Common myeloid progenitor, CD34-positive (primary cell): ENCODE results near the gene BARX1.

Experiments
- CTCF ChIA-PET: fragments of 350-600 bp; sonication (Branson Sonifier 250); formaldehyde crosslinking; loops from one replicate; lab custom pipeline; 2021; ENCODE audit warnings: antibody characterized with exemption; lab: Charles Lee
- POLR2A ChIA-PET: fragments of 350-600 bp; sonication (Branson Sonifier 250); formaldehyde crosslinking; loops from one replicate; lab custom pipeline; 2021; ENCODE audit warnings: antibody characterized with exemption; lab: Charles Lee
- DNase-seq, 3 donors: peaks; one replicate each; pipeline versions ENCODE4 v3.0.0 to v3.0.0-alpha.2; 2013
- H3K27ac ChIP-seq, 2 experiments: 1 replicate in 1 of 2; 2 replicates in 1 of 2; pipeline ENCODE4 v1.7.0; 2013; ENCODE audit warnings: inconsistent platforms in 2 of 2, low read length in 2 of 2, mild to moderate bottlenecking in 2 of 2, low read depth in 1 of 2, moderate library complexity in 1 of 2; ENCODE audit not compliant: severe bottlenecking in 2 of 2, insufficient read depth in 1 of 2, poor library complexity in 1 of 2
- H3K27me3 ChIP-seq, 5 experiments: replicated peaks in 2 of 5; 1 replicate in 3 of 5; 2 replicates in 2 of 5; pipeline versions ENCODE4 v1.6.1 to v1.7.0; 2013; ENCODE audit warnings: low read length in 4 of 5, mild to moderate bottlenecking in 2 of 5, moderate library complexity in 2 of 5, inconsistent platforms in 1 of 5; ENCODE audit not compliant: insufficient read depth in 5 of 5, control insufficient read depth in 4 of 5
- H3K36me3 ChIP-seq, 4 experiments: 1 replicate in 2 of 4; 2 replicates in 2 of 4; pipeline versions ENCODE4 v1.6.1 to v1.7.0; 2013; ENCODE audit warnings: low read length in 3 of 4, control low read depth in 1 of 4, mild to moderate bottlenecking in 1 of 4; ENCODE audit not compliant: control insufficient read depth in 4 of 4, insufficient read depth in 4 of 4
- H3K4me1 ChIP-seq, 4 experiments: 1 replicate in 3 of 4; 2 replicates in 1 of 4; pipeline versions ENCODE4 v1.6.1 to v1.7.1; 2013; ENCODE audit warnings: low read length in 3 of 4, mild to moderate bottlenecking in 3 of 4, control low read depth in 1 of 4, inconsistent platforms in 1 of 4, moderate library complexity in 1 of 4; ENCODE audit not compliant: control insufficient read depth in 4 of 4, insufficient read depth in 4 of 4; ENCODE audit errors: control extremely low read depth in 1 of 4
- H3K4me3 ChIP-seq, 7 experiments: 1 replicate in 4 of 7; 2 replicates in 3 of 7; pipeline versions ENCODE4 v1.5.1 to v1.7.0; 2013; ENCODE audit warnings: mild to moderate bottlenecking in 7 of 7, low read length in 6 of 7, moderate library complexity in 6 of 7, inconsistent platforms in 2 of 7, low read depth in 2 of 7, control low read depth in 1 of 7; ENCODE audit not compliant: insufficient read depth in 4 of 7, control insufficient read depth in 1 of 7; ENCODE audit errors: extremely low read depth in 1 of 7
- H3K9me3 ChIP-seq, 5 experiments: 1 replicate in 4 of 5; 2 replicates in 1 of 5; pipeline versions ENCODE4 v1.6.1 to v1.7.1; 2013; ENCODE audit warnings: low read length in 4 of 5, mild to moderate bottlenecking in 2 of 5, inconsistent platforms in 1 of 5, low read depth in 1 of 5, moderate library complexity in 1 of 5; ENCODE audit not compliant: control insufficient read depth in 4 of 5, insufficient read depth in 2 of 5; ENCODE audit errors: control extremely low read depth in 1 of 5
- WGBS: methylation state at CpG from one replicate; pipeline ENCODE4 v1.1.5; 2013; ENCODE audit not compliant: insufficient coverage; 5-methylcytosine and 5-hydroxymethylcytosine counted together

Gene BARX1

DNA sequence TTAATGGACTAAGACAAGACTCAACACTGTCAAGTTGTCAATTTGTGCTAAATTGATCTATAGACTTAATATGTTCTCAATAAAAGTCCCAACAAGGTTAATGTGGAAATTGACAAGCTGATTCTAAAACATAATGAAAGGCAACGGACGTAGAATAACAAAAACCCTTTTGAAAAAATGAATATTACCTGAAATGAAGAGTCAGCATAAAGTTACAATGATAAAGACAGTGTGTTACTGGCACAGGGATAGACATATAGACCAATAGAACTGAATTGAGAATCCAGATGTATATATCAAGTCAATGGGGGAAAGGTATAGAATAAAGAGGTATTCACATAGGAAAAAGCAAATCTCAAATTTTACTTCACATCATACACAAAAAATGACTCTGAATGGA, 37.7 kb upstream of the BARX1 start:
- H3K27ac ChIP-seq = no peak overlapping the region
- no peak for DNase-seq
- H3K4me3 ChIP-seq = no peak overlapping the region
- POLR2A ChIA-PET = no interaction called here
- H3K9me3 ChIP-seq = peaks cover 2 to 20% (median 7%) of the 10 kb centered on the region in 5 experiments
- H3K4me1 ChIP-seq = no peaks in the 10 kb centered on the region
- H3K27me3 ChIP-seq = peaks cover 0 to 7% (median 2%) of the 10 kb centered on the region in 5 experiments
- WGBS = no CpG with 5 or more reads among the region's 2 CpGs
- CTCF ChIA-PET = no interaction called here
- no peaks in the 10 kb centered on the region for H3K36me3 ChIP-seq

DNA sequence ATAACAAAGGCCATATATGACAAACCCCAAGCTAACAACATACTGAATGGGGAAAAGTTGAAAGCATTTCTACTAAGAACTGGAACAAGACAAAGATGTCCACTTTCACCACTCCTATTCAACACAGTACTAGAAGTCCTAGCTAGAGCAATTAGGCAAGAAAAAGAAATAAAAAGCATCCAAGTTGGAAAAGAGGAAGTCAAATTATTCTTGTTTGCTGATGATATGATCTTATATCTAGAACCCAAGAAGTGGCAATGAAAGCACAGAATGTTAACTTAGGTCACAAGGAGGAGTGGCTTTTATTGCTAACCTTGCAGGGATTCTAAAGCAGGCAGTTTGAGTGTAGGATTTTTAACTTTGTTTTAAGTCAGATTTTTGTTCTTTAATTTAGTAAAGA, 35.3 kb upstream of the BARX1 start:
- CTCF ChIA-PET = no interaction called here
- H3K4me1 ChIP-seq = no peaks in the 10 kb centered on the region
- H3K36me3 ChIP-seq = no peaks in the 10 kb centered on the region
- no peak overlapping the region for H3K4me3 ChIP-seq
- H3K9me3 ChIP-seq = peaks cover 2 to 28% (median 7%) of the 10 kb centered on the region in 5 experiments
- H3K27ac ChIP-seq = no peak overlapping the region
- no peak for DNase-seq
- H3K27me3 ChIP-seq = peaks cover 0 to 7% (median 0%) of the 10 kb centered on the region in 5 experiments
- POLR2A ChIA-PET = no interaction called here

DNA sequence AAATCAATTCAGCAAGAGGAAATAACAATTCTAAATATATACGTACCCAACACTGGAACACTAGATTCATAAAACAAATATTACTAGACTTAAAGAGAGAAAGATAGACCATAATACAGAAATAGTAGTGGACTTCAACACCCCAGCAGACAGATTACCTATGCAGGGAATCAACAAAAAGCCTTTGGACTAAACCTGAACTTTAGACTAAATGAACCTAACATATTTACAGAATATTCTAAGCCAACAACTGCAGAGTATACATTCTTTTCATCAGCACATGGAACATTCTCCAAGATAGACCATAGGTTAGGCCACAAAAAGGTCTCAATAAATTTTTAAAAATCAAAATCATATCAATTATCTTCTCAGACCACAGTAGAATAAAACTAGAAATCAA, 32.9 kb upstream of the BARX1 start:
- Histone ChIP-seq H3K27ac (no peak overlapping the region), H3K27me3 (peaks cover 0 to 4% (median 0%) of the 10 kb centered on the region in 5 experiments), H3K4me3 (no peak overlapping the region), H3K4me1 (no peaks in the 10 kb centered on the region), H3K9me3 (peaks cover 2 to 31% (median 7%) of the 10 kb centered on the region in 5 experiments), H3K36me3 (no peaks in the 10 kb centered on the region)
- ChIA-PET CTCF (no interaction called here), POLR2A (no interaction called here)
- no peak for DNase-seq
- no CpG with 5 or more reads among the region's 1 CpG for WGBS

DNA sequence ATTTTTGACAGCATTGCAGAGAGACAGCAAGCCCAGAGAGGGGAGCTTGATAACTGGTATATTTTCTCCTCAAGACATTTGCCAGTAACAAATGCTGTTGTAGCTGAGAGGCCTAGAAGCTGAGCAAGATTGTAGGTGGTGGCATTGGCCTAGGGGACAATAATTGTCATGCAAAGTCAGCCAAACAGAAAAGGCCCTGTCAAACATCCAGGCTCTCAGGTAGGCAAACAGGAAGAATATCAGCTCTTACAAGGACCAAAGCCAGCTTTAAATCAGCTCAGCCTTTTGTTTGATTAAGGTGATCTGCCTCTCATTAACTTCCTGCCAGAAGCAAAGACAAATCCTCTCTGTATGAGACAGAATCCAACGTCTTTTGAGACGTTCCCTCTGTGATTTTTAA, 29.7 kb upstream of the BARX1 start:
- ChIA-PET CTCF (interaction anchor here (1.0 kb wide), 1 partner anchor 17 kb away, joined by 3 read pairs; no protein-coding TSS in a partner anchor), POLR2A (no interaction called here)
- 27% methylated on average over 2 of the region's 2 CpGs for WGBS
- no peak for DNase-seq
- Histone ChIP-seq H3K4me1 (no peaks in the 10 kb centered on the region), H3K4me3 (no peak overlapping the region), H3K27me3 (peaks cover 0 to 16% (median 0%) of the 10 kb centered on the region in 5 experiments), H3K36me3 (no peaks in the 10 kb centered on the region), H3K9me3 (peaks cover 0 to 16% (median 0%) of the 10 kb centered on the region in 5 experiments), H3K27ac (no peak overlapping the region)

DNA sequence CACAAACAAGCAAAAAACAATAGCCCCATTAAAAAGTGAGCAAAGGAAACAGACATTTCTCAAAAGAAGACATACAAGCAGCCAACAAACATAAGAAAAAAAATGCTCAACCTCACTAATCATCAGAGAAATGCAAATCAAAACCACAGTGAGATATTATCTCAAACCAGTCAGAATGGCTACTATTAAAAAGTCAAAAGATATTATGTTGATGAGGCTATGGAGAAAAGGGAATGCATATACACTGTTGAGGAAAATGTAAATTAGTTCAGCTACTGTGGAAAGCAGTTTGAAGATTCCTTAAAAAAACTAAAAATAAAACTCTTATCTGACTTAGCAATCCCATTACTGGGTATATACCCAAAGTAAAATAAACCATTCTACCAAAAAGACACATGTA, 28.7 kb upstream of the BARX1 start:
- POLR2A ChIA-PET = no interaction called here
- no peak overlapping the region for H3K4me3 ChIP-seq
- no peaks in the 10 kb centered on the region for H3K4me1 ChIP-seq
- CTCF ChIA-PET = no interaction called here
- no peak overlapping the region for H3K27ac ChIP-seq
- no peak for DNase-seq
- H3K27me3 ChIP-seq = peaks cover 0 to 20% (median 0%) of the 10 kb centered on the region in 5 experiments
- peaks cover 0 to 12% (median 0%) of the 10 kb centered on the region in 5 experiments for H3K9me3 ChIP-seq
- H3K36me3 ChIP-seq = no peaks in the 10 kb centered on the region

DNA sequence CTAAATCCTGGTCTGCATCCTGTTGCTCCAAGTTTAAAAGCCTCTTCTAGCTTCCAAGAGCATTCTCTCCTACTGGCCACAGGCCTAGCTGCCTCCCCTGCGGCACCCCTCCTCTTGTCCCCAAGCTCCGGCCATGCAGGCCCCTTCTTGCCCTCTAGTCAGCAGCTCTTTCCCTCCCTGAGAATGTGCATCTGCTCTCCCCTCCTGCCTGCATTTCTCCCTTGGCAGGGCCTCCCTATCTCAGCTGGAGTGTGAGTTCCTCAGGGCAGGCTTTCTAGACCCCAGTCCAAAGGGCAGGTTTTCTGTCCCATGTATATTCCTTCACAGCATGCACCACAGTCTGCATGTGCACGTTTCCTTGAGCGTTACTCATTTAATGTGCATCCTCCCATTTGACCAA, 24.6 kb upstream of the BARX1 start:
- ChIA-PET CTCF (no interaction called here), POLR2A (no interaction called here)
- Histone ChIP-seq H3K27me3 (peaks cover 0 to 23% (median 2%) of the 10 kb centered on the region in 5 experiments), H3K4me3 (no peak overlapping the region), H3K36me3 (no peaks in the 10 kb centered on the region), H3K9me3 (peaks cover 0 to 1% (median 0%) of the 10 kb centered on the region in 5 experiments), H3K4me1 (no peaks in the 10 kb centered on the region), H3K27ac (no peak overlapping the region)
- no peak for DNase-seq
- WGBS = 95% methylated on average over 2 of the region's 4 CpGs

DNA sequence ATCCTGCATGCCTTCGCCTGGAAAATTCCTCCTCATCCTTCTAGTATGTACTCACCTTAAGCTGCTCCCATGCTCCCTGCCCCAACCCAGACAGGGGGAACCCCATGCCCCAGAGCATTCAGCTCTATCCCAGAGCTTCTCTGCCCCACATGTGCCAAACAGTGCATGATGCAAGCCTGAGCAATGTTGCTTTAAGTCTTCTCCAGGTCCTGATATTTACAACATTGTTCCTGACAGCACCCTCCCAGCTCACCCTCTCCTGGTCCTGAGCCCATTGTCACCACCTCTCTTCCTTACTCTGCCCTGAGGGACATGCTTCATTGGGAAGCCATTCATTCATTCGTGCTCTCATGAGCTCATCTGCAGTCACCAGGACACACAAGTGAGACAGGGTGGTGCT, 23.4 kb upstream of the BARX1 start:
- whole genome bisulfite sequencing = 100% methylated on average over 2 of the region's 2 CpGs
- no peak overlapping the region for H3K27ac ChIP-seq
- no peaks in the 10 kb centered on the region for H3K36me3 ChIP-seq
- ChIA-PET CTCF (interaction anchor here (0.8 to 1.9 kb wide), 2 partner anchors 10 to 14 kb away, joined by 4 read pairs; no protein-coding TSS in a partner anchor), POLR2A (interaction anchor here (0.6 kb wide), 1 partner anchor 10 kb away, joined by 3 read pairs; no protein-coding TSS in a partner anchor)
- no peak for DNase-seq
- H3K4me3 ChIP-seq = no peak overlapping the region
- H3K9me3 ChIP-seq = no peaks in the 10 kb centered on the region
- no peaks in the 10 kb centered on the region for H3K4me1 ChIP-seq
- peaks cover 0 to 20% (median 2%) of the 10 kb centered on the region in 5 experiments for H3K27me3 ChIP-seq
